Measurements from ENCODE around the gene TUSC2. TPM values are rescaled to one million over a fixed set of nuclear protein-coding genes. Genes with fewer than 3 reads are reported as not detected.
A peak's percentile ranks its signal among the peaks of the same experiment; 100 is the strongest.

The TUSC2 gene
- total and polyA plus RNA-seq, 9 of the 15 experiments (the other 6 are each of a cell fraction or from before 2014, with no cell fraction given): 2.8 to 67.5 (median 25.8) TPM

DNA sequence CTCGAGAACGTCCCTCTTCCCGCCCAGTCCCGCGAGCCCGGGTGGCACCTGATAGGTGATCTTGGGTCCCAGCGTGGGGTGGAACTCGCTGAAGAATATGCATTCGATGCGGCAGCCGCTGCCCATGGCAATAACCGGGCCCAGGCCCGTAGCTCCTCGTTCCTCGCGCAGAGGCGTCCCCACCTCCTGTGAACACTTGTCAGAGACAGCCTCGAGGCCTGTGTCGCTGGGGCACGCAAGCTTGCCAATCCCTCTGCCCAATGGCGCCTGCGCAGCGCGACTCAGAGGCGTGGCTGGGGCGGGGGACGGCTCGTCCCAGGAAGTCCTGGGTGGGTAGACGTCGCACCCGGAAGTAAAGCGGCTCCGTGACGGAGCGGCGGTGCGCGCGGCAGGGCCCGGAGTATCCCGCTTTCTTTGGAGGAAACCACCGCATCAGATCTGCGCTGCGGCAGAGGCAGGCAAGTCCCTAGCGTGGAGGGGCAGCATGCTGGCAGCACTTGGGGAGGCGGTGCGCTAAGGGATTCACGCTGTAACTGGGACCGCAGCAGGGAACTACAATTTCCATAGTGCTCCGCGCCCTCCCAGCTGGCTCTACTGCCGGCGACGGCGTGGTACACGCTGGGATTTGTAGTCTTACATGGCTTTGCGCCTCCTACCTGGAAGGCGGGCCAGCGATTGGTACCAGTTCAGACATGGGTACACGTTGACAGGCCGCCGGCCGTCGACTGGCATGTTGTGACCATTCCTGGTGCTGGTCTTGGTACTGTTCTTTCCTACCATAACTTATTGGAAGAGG is 22.7 kb upstream of the TUSC2 start, which contains the start of the genes CYB561D2 and NPRL2 (continued):
- TF ChIP-seq, protein P1, sequence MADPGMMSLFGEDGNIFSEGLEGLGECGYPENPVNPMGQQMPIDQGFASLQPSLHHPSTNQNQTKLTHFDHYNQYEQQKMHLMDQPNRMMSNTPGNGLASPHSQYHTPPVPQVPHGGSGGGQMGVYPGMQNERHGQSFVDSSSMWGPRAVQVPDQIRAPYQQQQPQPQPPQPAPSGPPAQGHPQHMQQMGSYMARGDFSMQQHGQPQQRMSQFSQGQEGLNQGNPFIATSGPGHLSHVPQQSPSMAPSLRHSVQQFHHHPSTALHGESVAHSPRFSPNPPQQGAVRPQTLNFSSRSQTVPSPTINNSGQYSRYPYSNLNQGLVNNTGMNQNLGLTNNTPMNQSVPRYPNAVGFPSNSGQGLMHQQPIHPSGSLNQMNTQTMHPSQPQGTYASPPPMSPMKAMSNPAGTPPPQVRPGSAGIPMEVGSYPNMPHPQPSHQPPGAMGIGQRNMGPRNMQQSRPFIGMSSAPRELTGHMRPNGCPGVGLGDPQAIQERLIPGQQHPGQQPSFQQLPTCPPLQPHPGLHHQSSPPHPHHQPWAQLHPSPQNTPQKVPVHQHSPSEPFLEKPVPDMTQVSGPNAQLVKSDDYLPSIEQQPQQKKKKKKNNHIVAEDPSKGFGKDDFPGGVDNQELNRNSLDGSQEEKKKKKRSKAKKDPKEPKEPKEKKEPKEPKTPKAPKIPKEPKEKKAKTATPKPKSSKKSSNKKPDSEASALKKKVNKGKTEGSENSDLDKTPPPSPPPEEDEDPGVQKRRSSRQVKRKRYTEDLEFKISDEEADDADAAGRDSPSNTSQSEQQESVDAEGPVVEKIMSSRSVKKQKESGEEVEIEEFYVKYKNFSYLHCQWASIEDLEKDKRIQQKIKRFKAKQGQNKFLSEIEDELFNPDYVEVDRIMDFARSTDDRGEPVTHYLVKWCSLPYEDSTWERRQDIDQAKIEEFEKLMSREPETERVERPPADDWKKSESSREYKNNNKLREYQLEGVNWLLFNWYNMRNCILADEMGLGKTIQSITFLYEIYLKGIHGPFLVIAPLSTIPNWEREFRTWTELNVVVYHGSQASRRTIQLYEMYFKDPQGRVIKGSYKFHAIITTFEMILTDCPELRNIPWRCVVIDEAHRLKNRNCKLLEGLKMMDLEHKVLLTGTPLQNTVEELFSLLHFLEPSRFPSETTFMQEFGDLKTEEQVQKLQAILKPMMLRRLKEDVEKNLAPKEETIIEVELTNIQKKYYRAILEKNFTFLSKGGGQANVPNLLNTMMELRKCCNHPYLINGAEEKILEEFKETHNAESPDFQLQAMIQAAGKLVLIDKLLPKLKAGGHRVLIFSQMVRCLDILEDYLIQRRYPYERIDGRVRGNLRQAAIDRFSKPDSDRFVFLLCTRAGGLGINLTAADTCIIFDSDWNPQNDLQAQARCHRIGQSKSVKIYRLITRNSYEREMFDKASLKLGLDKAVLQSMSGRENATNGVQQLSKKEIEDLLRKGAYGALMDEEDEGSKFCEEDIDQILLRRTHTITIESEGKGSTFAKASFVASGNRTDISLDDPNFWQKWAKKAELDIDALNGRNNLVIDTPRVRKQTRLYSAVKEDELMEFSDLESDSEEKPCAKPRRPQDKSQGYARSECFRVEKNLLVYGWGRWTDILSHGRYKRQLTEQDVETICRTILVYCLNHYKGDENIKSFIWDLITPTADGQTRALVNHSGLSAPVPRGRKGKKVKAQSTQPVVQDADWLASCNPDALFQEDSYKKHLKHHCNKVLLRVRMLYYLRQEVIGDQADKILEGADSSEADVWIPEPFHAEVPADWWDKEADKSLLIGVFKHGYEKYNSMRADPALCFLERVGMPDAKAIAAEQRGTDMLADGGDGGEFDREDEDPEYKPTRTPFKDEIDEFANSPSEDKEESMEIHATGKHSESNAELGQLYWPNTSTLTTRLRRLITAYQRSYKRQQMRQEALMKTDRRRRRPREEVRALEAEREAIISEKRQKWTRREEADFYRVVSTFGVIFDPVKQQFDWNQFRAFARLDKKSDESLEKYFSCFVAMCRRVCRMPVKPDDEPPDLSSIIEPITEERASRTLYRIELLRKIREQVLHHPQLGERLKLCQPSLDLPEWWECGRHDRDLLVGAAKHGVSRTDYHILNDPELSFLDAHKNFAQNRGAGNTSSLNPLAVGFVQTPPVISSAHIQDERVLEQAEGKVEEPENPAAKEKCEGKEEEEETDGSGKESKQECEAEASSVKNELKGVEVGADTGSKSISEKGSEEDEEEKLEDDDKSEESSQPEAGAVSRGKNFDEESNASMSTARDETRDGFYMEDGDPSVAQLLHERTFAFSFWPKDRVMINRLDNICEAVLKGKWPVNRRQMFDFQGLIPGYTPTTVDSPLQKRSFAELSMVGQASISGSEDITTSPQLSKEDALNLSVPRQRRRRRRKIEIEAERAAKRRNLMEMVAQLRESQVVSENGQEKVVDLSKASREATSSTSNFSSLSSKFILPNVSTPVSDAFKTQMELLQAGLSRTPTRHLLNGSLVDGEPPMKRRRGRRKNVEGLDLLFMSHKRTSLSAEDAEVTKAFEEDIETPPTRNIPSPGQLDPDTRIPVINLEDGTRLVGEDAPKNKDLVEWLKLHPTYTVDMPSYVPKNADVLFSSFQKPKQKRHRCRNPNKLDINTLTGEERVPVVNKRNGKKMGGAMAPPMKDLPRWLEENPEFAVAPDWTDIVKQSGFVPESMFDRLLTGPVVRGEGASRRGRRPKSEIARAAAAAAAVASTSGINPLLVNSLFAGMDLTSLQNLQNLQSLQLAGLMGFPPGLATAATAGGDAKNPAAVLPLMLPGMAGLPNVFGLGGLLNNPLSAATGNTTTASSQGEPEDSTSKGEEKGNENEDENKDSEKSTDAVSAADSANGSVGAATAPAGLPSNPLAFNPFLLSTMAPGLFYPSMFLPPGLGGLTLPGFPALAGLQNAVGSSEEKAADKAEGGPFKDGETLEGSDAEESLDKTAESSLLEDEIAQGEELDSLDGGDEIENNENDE (IDR thresholded peaks at IDR 0.05; ENCODE audit: low read depth, low read length): no peak
- no peak for TF ChIP-seq KHSRP (IDR thresholded peaks at IDR 0.05)
- peak; percentile 39 for TF ChIP-seq TAF1 (IDR thresholded peaks at IDR 0.05; ENCODE audit: control insufficient read depth, extremely low read depth, insufficient read depth, low read length, severe bottlenecking)
- TF ChIP-seq FOXA3 (CRISPR knock-in tag; conservative IDR thresholded peaks at IDR 0.05 in 1 of 2, IDR thresholded peaks at IDR 0.05 in 1 of 2): no peak
- TF ChIP-seq ZNF197 (CRISPR knock-in tag; IDR thresholded peaks at IDR 0.05; ENCODE audit: low read depth): 0 out of 2 replicates have a peak, but pooled peaks have one; percentile 89
- TF ChIP-seq ERF (CRISPR knock-in tag; IDR thresholded peaks at IDR 0.05): peak; percentile 60; the same call in 1 of the 2 replicates
- no peak for TF ChIP-seq ILK (tag; IDR thresholded peaks at IDR 0.05; ENCODE audit: borderline replicate concordance, low read depth)
- TF ChIP-seq, protein P2, sequence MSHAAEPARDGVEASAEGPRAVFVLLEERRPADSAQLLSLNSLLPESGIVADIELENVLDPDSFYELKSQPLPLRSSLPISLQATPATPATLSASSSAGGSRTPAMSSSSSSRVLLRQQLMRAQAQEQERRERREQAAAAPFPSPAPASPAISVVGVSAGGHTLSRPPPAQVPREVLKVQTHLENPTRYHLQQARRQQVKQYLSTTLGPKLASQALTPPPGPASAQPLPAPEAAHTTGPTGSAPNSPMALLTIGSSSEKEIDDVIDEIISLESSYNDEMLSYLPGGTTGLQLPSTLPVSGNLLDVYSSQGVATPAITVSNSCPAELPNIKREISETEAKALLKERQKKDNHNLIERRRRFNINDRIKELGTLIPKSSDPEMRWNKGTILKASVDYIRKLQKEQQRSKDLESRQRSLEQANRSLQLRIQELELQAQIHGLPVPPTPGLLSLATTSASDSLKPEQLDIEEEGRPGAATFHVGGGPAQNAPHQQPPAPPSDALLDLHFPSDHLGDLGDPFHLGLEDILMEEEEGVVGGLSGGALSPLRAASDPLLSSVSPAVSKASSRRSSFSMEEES (CRISPR knock-in tag; IDR thresholded peaks at IDR 0.05): 0 out of 2 replicates have a peak, but pooled peaks have one; percentile 8
- TF ChIP-seq ZNF717 (CRISPR knock-in tag; IDR thresholded peaks at IDR 0.05): no peak
- no peak for TF ChIP-seq CREBBP (IDR thresholded peaks at IDR 0.05; ENCODE audit: low read depth, low read length)
- peak; percentile 53; the same call in 1 of the 2 replicates for TF ChIP-seq ZNF263 (CRISPR knock-in tag; IDR thresholded peaks at IDR 0.05; ENCODE audit: borderline replicate concordance)
